ENCODE data around the gene RBM44. TPM values are rescaled to one million over a fixed set of nuclear protein-coding genes. Genes with fewer than 3 reads are reported as not detected.

Gene RBM44
- polyA plus RNA-seq, 1 donor from 2014 or later, result 2.5 TPM

- H3K27me3 ChIP-seq (ENCODE audit: insufficient read depth, low read depth, low read length), result no peaks in the 10 kb centered on the region
- no peak overlapping the region for H3K27ac ChIP-seq (ENCODE audit: low read length)
- no peaks in the 10 kb centered on the region for H4K20me1 ChIP-seq (ENCODE audit: insufficient read depth)
- H3F3A ChIP-seq (ENCODE audit: insufficient read depth, low read length, poor library complexity, severe bottlenecking), result no peaks in the 10 kb centered on the region
- no peak overlapping the region for H2AFZ ChIP-seq (ENCODE audit: low read depth, low read length)
- no peaks in the 10 kb centered on the region for H3K9me2 ChIP-seq (ENCODE audit: insufficient read depth, low read length)
- no peak overlapping the region for H3K4me3 ChIP-seq (ENCODE audit: low read length)
- H3K9me3 ChIP-seq (ENCODE audit: low read length), result no peaks in the 10 kb centered on the region
- H3K9ac ChIP-seq (ENCODE audit: low read length), result no peak overlapping the region
- H3K4me2 ChIP-seq (ENCODE audit: low read length), result no peak overlapping the region
- no peaks in the 10 kb centered on the region for H3K36me3 ChIP-seq (ENCODE audit: insufficient read depth, low read length)
- TF ChIP-seq TAF1 (IDR thresholded peaks at IDR 0.05; ENCODE audit: low read depth) (no peak), MXI1 (conservative IDR thresholded peaks at IDR 0.05; ENCODE audit: poor library complexity, severe bottlenecking) (no peak), EZH2 (IDR thresholded peaks at IDR 0.05; ENCODE audit: borderline replicate concordance, insufficient read depth, low read length, poor library complexity, severe bottlenecking) (no peak), REST (IDR thresholded peaks at IDR 0.05; ENCODE audit: borderline replicate concordance) (no peak), EP300 (conservative IDR thresholded peaks at IDR 0.05; ENCODE audit: poor library complexity, severe bottlenecking) (no peak), CTCF (IDR thresholded peaks at IDR 0.05; ENCODE audit: poor library complexity, severe bottlenecking) (no peak), SMC3 (conservative IDR thresholded peaks at IDR 0.05; ENCODE audit: poor library complexity) (no peak), RAD21 (conservative IDR thresholded peaks at IDR 0.05) (no peak), POLR2AphosphoS5 (IDR thresholded peaks at IDR 0.05) (no peak)
- H3K79me2 ChIP-seq (replicated peaks; ENCODE audit: insufficient read depth, low read length), result no peaks in the 10 kb centered on the region
These were observed 90.4 kb downstream of the RBM44 start for GRCh38 chr2:237889016-237889415.

- Histone ChIP-seq H3K9me3 (ENCODE audit: low read length) (no peaks in the 10 kb centered on the region), H3K9me2 (ENCODE audit: insufficient read depth, low read length) (no peaks in the 10 kb centered on the region), H3K4me2 (ENCODE audit: low read length) (no peak overlapping the region), H3K9ac (ENCODE audit: low read length) (no peak overlapping the region), H3K27ac (ENCODE audit: low read length) (no peak overlapping the region), H2AFZ (ENCODE audit: low read depth, low read length) (no peak overlapping the region), H3K27me3 (ENCODE audit: insufficient read depth, low read depth, low read length) (no peaks in the 10 kb centered on the region), H3K79me2 (replicated peaks; ENCODE audit: insufficient read depth, low read length) (no peaks in the 10 kb centered on the region), H3F3A (ENCODE audit: insufficient read depth, low read length, poor library complexity, severe bottlenecking) (no peaks in the 10 kb centered on the region), H3K36me3 (ENCODE audit: insufficient read depth, low read length) (no peaks in the 10 kb centered on the region), H3K4me3 (ENCODE audit: low read length) (no peak overlapping the region), H4K20me1 (ENCODE audit: insufficient read depth) (no peaks in the 10 kb centered on the region)
- no peak for TF ChIP-seq TAF1 (IDR thresholded peaks at IDR 0.05; ENCODE audit: low read depth)
These were observed 91.2 kb downstream of the RBM44 start for GRCh38 chr2:237889811-237890210.

Small RNA genes lying within 50 kb of the gene (small RNA-seq; reads per million reads assigned to genes)
- 0 reads per million in 3 experiments for gene RF00157

Other genes starting within 250 kb of the RBM44 start
- not detected in 2 replicates for gene PRLH, start 232.2 kb upstream of the RBM44 start, polyA plus RNA-seq
- 1.1 TPM in 1 of 2 replicates, not detected in the other for gene RAB17, start 208.0 kb upstream of the RBM44 start, polyA plus RNA-seq
- 88.2 and 96.3 TPM in 2 replicates for gene LRRFIP1, start 171.2 kb upstream of the RBM44 start, polyA plus RNA-seq
- gene RAMP1, start 60.8 kb downstream of the RBM44 start, polyA plus RNA-seq, result 25.5 and 29.2 TPM in 2 replicates
- 65.7 and 94.1 TPM in 2 replicates for gene UBE2F, start 168.2 kb downstream of the RBM44 start, polyA plus RNA-seq

All from neural cell (in vitro differentiated cells).